Daoy (cell line): ENCODE measurements around the gene MBL2. TPM values are rescaled to one million over a fixed set of nuclear protein-coding genes. Genes with fewer than 3 reads are reported as not detected.

ENCODE experiments used
- DNase-seq: peaks from one replicate; pipeline ENCODE4 v3.0.0-alpha.2; 2015; ENCODE audit warnings: low read depth
- total RNA-seq: library from RNA; depleted of rRNA; stranded (reverse); fragments of >200 nt; shearing (Covaris generic); gene quantifications from 2 replicates; pipeline ENCODE4 v1.2.3, GENCODE V29; 2014

MBL2 gene
- total RNA-seq, 1 experiment from 2014 or later: not detected

GRCh38 chr10:52740155-52740549 lies 32.4 kb downstream of the MBL2 start:
- DNase-seq: no peak

GRCh38 chr10:52739380-52740154 lies 33.0 kb downstream of the MBL2 start:
- DNase-seq: no peak

- no peak for DNase-seq
These were observed 33.6 kb downstream of the MBL2 start for GRCh38 chr10:52738951-52739350.

- DNase-seq: no peak
These were observed 43.1 kb downstream of the MBL2 start for GRCh38 chr10:52729271-52730104.

GRCh38 chr10:52720018-52720417 lies 52.6 kb downstream of the MBL2 start:
- DNase-seq: no peak
